Measurements from ENCODE around the gene IGSF21.

The IGSF21 gene

DNA sequence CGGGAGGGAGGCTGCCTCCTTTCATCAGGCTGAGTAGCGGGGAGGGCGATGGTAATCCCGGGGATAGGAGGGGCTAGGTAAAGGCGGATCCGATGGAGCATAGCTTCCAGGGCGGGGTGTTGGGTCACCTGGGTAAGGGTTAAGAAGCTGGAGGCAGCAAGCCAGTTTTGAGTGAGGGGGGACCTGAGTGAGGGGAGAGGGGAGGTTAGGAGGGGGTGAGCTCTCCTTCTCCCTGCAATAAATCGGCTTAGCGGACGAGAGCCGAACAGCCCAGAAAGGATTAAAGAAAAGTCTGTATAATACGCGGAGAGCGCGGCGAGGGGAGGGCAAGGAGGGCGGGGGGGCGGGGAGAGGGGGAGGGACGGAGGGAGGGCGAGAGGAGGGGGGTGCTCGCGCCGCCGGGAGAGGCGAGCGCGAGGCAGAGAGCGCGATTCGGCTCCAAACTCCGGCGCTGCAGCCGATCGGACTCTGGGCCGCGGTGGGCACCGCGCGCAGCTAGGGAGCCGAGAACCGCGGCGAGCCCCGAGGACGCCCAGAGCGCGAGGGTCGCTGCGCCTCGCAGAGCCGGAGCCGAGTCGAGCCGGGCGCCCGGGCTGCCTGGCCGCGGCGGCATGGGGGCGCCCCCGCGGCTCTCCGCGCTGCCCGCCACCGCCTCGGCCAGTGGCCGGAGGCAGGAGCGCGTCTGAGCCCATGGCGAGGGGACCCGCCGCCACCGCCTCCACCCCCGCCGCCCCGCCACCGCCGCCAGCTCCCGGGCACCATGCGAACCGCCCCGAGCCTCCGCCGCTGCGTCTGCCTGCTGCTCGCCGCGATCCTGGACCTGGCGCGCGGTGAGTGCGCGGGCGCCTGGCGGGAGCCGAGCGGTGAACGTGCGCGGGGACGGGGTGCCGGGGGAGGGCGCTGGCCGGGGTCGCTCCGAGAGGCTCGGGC lies at the start of gene IGSF21:
TSS of gene IGSF21 (plus strand) at position 430 of the 930 bp plus-strand sequence. CDS start at position 761, 331 bp downstream.
- DNase-seq: no peak

DNA sequence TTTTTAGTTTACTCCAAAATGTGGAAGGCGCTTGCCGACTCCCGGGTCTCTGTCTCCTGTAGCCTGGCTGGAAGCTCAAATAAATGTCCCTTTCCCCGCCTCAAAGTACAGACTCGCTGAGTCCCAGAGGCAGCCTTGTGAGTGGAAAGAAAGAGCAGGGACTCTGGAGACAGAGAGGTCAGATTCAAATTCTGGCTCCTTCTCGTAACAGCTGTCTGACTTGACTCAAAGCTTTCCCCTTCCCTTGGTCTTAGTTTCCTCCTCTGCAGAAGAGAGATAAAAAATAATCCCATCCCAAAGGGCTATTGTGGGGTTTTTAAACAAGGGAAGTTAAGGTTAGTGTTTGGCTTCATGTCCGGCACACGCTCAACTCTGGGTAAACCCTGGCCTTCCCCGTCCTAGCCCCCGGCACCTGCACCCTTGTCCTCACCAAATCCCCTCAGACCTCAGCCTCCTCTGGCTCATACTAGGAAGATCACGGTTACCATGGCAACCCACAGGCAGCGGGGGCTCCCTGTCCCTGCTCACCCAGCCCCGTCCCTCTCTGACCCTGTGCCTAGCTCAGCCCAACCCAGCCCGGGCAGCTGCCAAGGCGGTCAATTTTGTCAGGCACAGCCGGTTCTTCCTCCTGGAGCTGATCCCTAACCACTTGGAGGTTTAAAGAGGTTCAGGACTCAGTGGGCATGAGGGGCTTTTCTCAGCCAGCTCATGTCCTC lies 49.2 kb upstream of the IGSF21 start:
- no peak for DNase-seq

DNA sequence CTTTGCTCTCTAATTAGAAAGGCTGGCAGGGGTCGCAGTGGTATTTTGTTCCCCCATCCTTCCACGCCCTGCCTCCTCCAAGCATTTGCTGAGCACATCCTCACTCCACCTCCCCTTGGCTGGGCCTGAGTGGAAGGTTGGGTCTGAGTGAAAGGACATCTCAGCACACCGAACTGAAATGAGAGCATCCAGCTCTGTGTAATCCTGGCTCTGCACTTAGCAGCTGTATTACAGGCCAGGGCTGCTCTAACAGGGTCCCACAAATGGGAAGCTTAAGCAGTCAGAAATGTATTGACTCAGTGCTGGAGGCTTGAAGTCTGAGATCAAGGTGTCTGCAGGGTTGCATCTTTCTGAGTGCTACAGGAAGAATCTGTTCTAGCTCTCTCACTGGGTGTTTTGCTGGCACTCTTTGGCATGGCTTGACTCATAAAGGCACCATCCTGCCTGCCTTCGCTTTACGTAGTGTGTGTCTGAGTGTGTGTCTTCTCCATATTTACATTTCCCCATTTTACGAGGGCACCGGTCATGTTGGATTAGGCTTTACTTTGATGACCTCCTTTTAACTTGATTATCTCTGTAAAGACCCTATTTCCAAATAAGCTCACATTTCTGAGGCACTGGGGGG lies 48.5 kb upstream of the IGSF21 start:
- DNase-seq: no peak

DNA sequence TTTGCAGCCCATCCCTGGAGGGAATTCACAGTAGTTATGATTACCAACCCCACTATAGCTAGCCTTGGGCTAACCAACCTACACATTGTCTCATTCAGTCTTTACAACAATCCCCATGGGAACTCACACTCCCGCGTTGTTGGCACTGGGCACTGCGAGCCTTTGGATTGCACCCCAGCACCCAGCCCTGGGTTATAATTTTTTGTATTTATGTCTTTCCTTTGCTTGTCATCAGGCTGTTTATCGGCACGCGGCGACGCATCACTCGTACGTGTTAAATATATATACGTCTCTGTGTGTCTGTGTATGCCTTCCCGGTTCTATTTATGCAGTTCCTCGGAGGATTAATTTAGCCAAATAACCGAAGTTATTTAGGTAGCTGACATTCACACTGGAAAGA lies 47.2 kb upstream of the IGSF21 start:
- no peak for DNase-seq

DNA sequence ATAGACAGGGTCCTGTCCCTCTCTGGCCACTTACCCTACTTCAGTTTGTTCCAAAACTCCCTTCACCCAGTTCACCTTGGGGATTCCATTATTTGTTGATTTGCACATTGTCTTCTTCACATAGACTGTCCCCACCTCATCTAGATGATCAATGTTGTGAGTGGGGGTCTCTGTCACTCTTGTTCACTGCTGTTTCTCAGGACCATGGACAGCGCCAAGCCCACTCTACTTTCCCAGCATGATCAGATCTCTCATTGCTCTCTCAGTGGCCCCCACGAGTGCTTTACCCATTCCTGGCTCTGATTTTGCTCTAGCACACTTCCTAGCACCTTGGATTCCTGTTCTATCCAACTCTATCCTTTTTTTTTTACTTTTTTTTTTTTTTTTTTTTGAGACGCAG lies 45.4 kb upstream of the IGSF21 start:
- DNase-seq: no peak

DNA sequence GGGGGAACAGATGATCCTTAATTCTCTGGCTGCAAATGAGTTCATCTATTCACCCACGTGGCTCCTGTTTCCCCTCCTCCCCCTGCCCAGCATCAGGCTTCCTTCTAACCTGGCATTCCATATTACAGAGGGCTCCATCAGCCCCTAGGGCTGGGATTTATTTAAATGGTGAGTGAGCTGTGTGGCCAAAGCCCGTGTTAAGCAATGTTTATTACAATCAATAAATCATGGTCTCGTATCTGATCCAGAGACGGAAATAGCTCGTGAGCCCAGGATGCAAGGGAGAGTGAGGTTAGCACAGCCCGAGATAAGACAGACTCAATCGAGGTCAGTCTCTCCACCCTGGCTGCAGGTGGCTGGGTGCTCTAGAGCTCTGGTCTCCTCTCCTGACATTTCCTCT lies 43.1 kb upstream of the IGSF21 start:
- DNase-seq: no peak

DNA sequence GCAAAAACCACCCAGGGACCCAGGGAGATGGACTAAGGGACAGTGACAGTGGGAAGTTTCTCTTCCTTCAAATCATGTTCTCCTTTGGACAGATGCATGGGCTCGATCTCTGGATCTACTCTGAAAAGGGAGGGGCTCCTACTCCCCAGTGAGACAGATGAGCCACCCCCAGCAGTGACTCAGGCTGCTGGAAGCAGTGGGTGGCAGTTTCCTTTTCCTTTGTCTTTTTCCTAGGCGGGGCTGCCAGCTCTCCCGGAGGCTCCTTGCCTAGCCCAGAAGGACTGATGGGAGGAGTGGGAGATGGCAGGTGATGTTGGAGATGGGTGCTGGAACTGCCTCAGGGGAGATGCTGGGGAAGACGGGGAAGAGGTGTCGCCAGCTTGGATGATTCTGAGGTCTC lies 41.0 kb upstream of the IGSF21 start:
- DNase-seq: no peak

DNA sequence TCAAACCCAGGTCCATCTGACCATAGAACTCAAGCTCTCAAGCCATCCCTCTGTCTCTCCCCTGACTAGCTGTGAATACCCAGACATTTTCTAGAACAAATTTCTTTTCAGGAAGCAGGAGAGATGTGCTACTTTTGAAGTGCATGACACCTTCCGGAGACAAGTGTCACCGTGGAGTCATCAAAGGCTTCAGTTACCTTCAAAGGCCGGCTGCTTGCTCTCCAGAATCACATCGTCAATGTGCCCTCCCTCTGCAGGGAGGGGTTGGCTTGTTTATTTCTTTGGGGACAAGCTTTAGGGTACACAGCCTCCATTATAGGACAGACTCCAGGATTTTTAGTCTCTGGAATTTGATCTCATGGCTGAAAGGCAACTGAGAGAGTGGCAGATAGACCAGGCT lies 37.7 kb upstream of the IGSF21 start:
- no peak for DNase-seq

DNA sequence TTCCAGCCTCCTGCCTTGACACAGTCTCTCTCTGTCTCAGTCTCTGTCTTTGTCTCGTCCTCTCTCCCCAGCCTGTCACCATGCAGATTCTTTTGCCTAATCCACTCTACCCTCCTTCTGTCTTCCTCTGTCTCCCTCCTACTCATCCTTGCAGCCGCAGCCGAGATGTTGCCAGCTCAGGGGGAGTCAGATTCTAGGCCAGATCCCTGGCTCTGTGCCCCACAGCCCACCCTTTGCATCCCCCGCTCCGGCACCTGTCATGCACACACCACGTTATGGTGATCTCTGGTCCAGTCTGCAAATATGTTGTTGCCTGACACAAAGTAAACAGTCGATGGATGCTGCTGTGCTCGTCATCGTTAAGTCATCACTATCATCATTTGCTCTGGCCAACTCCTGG lies 35.5 kb upstream of the IGSF21 start:
- no peak for DNase-seq

DNA sequence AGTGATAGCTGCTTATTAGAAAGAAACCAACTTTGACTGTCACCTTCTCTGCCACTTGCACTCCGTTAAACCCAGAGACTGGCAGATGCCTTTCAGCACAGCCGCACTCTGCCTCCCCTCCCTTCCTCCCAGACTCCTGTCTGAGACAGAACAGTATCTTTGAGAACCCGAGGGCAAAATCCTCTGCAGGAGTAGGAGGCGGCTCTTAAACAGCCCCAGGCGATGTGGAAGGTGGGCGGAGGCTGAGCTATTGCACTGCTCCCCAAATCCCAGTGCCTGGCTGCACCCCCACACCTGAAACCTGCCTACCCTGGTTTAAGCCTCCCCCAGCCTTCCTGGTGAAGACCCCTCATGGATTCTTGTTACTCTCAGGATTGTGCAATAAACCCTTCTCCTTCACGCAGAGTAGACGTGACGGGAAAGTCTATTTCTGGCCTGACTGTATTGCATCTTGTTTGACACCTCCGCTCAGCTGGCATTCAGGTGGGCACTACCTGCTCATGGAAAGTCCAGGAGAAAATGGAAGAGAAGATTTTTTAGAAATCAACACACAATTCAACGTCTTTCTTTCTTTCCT lies 34.4 kb upstream of the IGSF21 start:
- DNase-seq: no peak

DNA sequence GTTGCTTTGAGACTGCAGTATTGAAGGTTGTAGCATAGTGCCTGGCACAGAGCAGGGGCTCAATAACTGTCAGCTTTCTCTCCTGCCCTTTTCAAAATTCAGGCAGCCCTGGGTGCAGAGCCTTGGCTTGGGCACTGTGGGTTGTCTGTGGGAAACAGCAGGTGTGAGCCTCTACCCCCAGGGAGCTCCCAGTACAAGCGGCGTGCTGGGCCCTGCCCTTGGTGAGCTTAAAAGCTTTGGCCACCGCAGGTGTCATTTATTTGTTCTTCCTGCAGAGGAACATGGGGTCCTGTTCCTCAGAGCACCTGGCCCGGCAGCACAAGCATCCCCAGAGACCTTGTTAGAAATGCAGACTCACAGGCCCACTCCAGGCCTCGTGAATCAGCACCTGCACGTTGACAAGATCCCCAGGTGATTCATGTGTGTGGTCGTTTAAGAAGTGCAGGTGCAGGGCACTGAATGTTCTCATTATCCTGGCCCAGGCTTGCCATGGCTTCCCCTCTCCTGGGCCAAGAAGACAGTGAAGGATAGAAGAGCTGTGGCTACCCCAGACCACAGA lies 29.9 kb upstream of the IGSF21 start:
- no peak for DNase-seq

DNA sequence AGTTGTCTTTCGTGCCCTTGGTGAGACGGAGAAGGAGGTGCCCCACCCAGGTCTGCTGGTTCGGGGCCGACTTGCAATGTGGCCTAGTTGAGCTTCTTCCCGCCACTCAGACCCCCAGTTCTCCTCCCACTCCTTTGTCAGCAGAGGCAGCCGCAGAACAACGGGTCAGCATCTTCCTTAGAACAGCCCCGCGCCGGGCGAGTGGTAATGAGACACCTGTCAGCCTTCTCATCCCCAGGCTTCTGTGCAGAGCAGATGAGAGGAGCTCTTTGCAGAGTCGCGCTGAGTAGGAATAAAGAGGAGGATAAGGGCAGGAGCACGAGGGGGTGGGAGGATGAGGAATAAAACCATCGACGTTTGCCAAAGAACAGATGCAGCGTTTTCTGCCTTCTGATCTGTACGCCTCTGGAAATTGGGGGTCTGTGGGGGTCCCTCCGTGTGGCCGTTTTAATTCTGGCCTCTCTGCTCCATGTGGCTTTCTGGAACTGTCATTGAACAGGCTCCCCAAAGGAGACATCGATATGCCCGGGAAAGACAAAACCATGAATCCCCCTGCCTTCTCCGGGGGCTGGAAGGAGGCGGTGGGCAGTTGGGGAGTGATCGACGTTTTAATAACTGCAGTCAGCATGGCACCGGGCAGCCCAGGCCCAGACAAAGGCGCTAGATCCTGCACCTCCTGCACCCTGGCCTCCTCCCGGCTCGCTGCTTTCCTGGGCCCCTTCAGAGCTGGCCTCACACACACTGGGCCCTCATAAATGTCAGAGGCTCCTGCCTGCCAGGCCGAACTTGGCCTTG lies 27.5 kb upstream of the IGSF21 start:
- DNase-seq: no peak

DNA sequence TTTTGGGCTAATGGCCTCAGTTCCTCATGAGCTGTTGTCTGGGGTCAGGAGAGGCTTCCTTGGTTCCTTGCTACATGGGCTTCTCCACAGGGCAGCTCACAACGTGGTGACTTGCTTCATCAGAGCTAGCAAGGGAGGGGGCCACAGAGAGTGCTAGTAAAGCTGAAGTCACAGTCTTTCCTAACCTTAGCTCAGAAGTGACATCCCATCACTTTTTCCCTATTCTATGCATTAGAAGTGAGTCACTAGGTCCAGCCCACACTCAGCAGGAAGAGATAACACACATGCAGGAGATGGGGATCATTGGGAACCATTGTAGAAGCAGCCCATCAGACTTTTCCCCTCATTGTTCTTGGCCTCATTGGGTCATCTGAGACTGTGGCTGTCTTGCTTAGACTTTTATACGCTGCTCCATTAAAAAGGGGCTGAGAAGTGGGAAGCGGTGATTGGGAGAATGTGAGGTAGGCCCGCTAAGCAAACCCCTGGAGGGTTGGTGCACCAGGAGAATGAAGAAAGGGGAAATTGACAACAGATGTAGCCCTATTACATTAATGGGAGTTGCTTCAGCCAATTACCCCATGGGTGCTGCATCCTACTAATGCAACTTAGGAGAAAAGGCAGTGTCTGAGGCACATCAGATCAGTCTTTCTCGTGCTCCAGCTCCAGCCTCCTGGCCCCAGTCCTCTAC lies 22.1 kb upstream of the IGSF21 start:
- no peak for DNase-seq

DNA sequence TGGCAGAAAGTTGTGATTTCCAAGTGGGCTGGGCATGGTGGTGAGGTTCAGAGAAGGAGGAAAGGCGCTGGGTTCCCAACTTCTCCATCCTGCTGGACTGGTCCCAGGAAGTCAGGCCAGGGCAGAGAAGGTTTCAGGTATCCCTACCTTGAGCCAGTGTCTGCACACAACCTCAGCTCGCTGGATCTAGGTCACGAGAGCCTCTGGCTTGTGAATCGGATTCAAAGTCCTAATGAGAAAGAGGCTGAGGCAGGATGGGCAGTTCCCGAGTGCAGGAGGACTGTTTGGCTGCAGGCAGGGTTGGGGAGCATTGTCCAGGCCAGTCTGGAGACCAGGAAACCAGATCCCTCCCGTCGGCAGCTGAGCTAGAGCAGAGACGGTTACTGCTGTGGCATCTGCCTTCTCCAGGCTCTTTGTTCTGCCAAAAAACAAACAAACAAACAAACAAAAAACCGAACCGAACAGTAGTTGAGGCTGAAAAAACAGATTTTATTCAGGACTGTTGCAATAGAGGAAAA lies 19.5 kb upstream of the IGSF21 start:
- DNase-seq: no peak

DNA sequence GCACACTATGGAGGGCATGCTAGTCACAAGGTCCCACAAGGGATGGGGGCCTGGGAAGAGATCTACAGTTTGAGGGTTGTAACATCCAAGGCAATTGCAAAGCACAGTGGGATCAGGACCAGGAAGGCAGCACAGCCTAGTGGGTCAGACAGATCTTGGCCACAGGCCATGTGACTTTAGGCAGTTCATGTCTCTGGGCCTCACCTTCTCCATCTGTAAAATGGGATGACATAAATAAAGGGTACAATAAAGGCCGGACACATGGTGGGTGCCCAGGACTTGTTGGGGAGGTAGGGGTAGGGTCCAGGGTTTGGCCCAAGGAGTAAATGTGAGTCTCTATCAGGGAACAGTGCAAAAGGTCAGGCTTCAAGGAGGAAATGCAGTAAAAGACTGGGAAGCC lies 18.1 kb upstream of the IGSF21 start:
- no peak for DNase-seq

DNA sequence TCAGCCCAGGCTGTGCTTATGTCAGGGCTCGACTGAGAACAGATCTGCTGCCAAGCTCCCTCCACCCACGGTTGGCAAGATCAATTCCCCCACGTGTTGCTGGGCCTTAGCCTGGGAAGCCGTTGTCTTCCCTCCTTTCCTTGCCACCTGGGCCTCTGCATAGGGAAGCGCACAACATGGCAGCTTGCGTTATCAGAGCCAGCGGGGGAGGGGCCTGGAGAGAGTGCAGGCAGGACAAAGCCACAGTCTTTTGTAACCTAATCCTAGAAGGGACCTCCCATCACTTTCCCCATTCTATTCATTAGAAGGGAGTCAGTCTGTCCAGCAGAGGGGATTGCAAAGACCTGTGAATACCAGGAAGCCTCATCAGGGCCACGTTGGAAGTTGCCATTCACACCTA lies 17.0 kb upstream of the IGSF21 start:
- no peak for DNase-seq

DNA sequence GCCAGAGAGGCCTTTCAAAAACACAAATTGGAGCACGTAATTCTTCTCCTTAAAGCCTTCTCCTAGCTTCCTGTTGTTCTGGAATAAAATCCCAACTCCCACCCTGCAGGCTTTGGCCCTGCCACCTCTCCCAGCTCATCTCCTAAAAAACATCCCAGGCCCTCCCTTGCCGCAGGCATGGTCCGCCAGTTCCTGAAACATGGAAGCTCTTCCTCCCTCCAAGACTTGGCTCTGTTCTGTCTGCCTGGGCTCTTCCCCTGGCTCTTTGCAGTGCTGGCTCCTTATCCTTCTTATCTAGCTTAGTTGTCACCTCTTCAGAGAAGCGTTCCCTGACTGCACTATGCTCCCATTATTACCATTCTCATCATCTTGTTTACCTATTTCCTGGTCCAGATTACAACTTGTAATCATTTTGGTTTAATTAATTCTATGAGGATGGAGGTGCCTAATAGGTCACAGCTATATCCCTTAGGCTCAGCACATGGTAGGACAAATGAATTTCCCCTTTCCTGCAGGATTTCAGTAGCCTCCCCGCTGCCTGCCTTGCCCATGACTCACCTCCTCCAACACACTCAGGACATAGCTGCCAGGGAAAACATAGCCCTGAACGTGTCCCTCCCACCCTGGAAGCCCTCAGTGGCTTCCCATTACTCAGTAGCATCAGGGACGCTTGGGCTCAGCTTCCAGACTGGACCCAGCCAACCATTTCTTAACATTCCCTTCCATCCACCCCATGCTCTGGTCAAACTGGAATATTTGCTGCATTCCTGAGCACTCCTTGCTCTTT lies 15.7 kb upstream of the IGSF21 start:
- DNase-seq: peak; percentile 10 to 35

DNA sequence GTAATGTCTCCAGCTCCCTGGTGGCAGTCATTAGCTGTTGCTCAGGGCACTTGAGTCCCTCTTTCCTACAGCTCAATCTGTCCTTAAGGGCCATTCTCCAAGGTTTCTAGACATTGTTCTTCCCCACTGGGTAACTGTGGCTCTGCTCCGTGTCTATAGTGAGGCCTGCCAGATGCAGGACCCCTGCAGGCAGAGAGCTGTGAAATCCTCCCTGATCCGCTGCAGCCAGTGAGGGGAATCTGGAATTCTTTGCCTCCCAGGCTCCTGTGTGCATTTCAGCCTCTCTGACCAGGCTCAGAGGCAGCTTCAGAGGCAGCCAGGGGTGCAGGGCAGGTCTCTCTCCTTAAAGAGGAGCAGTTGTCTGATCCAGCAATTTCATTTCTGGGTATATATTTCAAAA lies 14.4 kb upstream of the IGSF21 start:
- no peak for DNase-seq

DNA sequence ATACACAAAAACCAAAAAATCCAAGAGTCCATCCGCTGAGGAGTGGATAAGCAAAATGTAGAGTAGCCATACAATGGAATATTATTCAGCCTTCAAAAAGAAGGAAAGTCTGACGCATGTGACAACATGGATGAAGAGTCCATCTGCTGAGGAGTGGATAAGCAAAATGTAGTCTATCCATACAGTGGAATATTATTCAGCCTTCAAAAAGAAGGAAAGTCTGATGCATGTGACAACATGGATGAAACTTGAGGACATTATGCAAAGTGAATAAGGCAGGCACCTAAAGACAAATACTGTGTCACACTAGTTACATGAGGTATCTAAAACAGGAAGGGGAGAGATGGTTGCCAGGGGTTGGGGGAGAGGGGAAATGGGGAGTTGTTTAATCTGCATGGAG lies 14.0 kb upstream of the IGSF21 start:
- no peak for DNase-seq

DNA sequence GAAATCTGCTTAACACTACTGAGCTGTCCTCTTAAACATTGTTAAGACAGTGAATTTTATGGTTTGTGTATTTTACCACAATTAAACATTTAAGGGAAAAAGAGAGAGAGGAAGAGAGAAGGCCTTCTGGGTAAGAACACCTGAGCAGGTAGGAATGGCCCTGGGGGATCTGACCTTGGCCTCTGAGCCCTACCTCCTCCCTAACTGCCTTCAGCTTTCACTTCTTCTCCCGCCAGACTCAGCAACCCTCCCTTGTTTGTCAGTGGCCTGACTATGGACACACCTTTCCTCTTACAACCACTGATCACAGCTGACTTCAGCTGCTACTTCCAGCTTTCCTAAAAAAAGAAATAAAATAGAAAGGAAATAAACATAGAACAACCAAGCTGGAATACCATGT lies 13.5 kb upstream of the IGSF21 start:
- no peak for DNase-seq

DNA sequence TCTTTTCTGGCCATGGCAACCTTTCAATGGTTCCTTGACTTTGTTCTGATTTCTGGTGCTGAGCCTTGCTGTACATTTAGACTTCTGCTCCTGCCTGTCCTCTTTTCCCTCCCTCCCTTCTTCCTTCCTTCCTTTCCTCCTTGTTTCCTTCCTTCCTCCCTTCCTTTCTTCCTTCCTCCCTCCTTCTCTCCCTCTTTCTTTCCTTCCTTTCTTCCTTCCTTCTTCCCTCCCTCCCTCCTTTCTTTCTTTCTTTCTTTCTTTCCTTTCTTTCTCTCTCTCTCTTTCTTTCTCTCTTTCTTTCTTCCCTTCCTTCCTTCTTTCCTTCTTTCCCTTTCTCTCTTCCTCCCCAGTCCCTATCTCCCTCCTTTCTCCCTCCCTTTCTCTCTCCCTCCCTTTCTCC lies 10.4 kb upstream of the IGSF21 start:
- no peak for DNase-seq

Data from SW 1271 (cell line).